ENCODE results near the gene ATOH8.
"Not testable (repeated sequence)": the region's sequence is repeated elsewhere in the genome, so short reads cannot be mapped to it uniquely, and the experiment has no call there.

ATOH8 gene

GRCh38 chr2:85804583-85804982, 50.8 kb downstream of the ATOH8 start:
- peak in 1 of 2 donors; percentile 31 for DNase-seq

DNA sequence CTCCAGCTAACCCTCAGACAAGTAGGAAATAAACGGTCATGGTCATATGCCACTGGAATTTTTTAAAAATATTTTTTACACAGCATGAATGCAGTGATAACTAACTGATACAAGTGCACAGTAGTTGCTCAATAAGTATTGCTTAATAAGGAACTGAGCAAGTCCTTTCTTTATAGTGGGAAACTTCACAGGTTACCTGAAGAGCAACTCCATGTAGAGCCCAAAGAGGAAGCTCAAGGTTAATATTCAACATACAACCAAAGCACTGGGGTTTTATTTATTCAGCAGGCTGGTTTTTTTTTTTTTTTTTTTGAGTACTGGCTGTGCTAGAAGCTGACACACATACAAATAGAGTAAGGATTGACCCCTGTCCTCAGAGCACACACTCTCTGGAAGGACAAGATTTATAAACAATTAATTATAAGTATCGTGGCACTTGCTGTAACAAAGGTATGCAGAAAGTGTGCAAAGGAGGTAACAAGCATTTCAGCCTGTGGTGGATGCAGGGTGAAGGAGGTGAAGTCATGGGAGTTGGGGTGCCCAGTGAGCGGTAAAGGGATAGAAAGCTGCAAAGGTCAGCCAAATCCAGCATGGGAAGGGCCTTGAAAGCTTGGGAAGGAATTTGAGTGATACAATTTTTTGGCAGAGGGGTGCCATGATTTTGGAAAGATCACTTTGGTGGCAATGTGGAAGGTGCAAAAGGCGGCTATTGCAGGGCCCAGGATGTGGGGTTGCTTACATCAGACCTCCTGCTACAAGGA, 52.7 kb downstream of the ATOH8 start:
- no peak for DNase-seq

GRCh38 chr2:85807756-85808155, 54.0 kb downstream of the ATOH8 start:
- no peak for DNase-seq

DNA sequence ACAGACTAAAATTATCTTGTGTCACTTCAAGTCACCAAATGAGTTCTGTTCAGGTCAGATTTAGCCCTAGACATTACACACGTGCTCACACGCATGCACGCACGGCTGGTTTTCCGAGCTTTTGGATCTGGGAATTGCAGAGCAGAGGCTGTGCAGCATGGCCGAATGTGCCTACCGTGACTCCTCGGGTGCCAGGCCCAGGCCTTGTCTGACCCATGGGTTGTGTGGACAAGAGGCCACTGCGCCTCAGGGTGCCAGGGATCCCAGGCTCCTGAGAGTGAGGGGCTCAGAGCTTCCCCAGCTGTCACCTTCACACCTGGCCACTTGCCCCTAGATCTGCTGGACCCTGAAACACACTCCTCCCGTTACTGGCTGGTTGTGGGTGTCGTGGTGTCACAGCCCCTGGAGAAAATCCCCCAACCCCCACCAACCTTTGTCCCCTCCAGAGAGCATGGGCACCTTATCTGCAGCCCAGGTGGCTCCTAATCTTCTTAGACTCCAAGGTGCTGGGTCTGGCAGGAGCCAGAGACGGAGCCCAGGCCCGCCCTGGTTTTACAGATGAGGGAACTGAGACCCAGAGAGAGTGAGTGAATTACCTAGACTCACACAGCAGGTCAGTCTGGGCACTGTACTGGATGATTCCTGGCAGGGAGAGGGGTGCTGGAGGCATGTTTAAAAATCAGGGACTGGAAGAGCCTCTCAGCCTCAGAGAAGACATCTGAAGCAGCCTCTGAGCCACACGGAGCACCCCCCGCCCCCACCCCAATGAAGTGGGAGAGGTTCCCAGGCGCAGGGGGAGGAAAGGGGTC, 56.8 kb downstream of the ATOH8 start:
- DNase-seq = no peak

DNA sequence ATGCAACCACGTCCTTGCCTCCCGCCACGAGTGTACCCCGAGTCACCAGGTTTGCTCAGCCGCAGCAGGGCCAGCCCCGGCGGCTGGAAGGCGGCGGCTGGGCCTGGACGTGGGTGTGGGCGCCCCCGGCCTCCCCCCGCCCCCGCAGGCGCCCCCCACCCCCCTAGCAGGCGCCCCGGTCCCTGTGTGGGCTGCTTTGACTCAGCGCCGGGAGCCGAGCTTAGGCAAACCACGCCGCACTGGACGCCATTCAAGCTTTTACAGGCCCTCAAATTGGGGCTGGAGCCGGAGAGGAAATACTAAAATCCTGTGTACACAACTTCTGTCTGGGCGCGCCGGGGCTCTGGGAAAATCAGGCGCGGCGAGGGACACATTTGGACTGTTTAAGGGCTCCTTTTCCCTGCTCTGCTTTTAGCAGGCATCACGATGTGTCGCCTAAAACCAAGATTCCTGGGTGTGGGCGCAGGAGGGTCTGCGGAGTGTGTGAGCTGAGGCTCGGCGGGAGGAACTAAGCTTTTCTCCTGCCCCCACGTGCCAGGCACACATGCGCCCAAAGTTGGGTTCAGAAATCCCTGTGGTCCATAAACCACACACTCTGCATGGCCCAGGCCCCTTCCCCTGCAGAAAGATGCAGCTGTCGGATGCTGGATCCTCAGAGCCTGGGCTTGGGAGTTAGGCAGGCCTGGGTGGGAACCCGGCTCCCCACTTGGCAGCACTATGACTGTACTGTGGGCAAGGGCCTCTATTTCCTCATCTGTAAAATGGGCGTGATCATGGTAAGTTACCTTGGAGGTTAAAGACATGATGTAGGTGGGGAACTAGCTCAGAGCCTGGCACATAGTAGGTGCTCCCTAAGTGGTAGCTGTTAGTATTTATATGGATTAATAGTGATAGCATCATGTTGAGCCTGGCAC, 57.6 kb downstream of the ATOH8 start:
- DNase-seq = no peak

- DNase-seq = no peak
These were observed 58.4 kb downstream of the ATOH8 start for GRCh38 chr2:85812094-85812735.

GRCh38 chr2:85813211-85813981, 59.6 kb downstream of the ATOH8 start:
- DNase-seq = no peak

DNA sequence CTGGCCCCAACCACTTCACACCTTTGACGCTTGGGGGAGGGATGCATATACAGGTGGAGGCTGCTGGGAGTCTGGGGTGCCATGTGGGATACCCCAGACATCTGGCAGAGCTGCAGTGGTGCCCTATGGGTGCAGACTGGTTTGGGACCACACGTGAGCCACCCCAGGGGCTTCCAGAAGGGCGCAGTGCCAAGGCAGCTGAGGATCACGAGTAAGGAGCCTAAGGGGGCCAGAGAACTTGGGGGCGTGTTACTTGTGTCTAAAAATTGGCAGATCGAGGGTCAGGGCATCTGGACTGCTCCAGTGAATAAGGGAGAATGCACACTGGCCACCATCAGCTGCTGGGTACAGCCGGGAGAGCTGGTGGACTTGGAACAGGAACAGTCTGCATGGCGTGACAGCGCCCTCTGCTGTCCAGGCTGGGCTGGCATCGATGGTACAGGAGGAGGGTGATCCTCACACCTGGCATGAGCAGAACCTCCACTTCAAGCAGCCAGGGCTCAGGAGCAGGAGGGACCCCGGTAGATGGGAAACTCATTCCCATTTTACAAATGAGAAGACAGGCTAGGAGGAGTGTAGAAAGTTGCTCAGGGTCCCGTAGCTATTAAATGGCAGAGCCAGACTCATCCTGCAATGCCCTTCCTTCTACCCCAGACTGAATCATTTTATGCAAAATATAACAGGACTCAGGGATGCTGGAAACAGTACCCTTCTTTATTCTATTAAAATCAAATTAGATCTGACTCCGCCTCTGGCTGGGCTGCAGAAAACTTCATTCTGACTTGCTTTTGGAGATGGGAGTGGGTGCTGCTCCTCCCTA, 60.4 kb downstream of the ATOH8 start:
- peak; percentile 77 to 82 for DNase-seq

- DNase-seq = no peak
These were observed 61.2 kb downstream of the ATOH8 start for GRCh38 chr2:85814802-85815550.

- DNase-seq = no peak
These were observed 66.2 kb downstream of the ATOH8 start for GRCh38 chr2:85819811-85820510.

GRCh38 chr2:85822766-85823165, 69.0 kb downstream of the ATOH8 start:
- DNase-seq = no peak

DNA sequence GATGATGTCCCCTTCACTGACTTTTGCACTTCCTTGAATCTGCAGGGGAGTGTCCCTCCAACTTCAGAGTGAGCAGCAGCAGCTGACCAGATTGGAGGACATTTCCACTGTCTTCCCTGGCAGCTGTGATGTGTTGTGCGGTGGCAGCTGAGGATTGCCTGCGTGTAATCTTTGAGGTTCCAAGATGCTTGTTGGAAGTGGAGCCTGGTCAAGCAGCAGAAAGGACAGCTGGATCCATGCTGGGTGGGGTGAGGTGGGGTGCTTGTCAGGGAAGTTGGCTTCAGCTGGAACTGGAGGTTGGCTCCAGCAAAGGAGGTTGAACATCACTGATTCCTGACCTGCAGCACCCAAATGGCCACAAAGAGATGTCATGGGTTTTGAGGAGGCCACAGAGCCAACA, 70.2 kb downstream of the ATOH8 start:
- no peak for DNase-seq

GRCh38 chr2:85826990-85827878, 73.4 kb downstream of the ATOH8 start:
- DNase-seq = peak; percentile 84 to 86

GRCh38 chr2:85827879-85828569, 74.2 kb downstream of the ATOH8 start:
- DNase-seq = no peak

GRCh38 chr2:85828725-85829124, 74.9 kb downstream of the ATOH8 start:
- no peak for DNase-seq

DNA sequence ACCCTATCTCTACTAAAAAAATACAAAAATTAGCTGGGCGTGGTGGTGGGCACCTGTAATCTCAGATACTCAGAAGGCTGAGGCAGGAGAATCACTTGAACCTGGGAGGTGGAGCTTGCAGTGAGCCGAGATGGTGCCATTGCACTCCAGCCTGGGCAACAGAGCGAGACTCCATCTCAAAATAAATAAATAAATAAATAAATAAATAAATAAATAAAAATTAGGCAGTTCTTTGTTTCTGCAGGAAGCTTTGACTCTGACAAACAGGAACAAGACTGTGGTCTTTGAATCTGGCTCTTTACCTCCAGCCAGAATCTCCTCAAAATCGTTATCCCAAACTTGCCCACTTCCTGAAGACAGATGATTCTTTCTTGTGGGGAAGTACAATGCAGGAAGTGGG, 75.6 kb downstream of the ATOH8 start:
- DNase-seq = not testable (repeated sequence)

DNA sequence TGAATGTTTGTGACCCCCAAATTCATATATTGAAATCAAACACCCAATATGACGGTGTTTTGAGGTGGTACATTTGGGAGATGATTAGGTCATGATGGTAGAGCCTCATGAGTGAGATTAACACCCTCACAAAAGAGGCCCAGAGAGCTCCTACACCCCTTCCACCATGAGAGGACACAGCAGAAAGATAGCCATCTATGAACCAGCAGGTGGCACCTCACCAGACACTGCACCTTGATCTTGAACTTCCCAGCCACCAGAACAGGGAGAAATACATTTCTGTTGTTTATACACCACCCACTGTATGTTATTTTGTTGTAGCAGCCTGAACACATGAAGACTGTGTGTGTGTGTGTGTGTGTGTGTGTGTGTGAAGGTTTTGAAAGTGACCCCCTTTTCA, 76.9 kb downstream of the ATOH8 start:
- peak; percentile 30 to 46 for DNase-seq

DNA sequence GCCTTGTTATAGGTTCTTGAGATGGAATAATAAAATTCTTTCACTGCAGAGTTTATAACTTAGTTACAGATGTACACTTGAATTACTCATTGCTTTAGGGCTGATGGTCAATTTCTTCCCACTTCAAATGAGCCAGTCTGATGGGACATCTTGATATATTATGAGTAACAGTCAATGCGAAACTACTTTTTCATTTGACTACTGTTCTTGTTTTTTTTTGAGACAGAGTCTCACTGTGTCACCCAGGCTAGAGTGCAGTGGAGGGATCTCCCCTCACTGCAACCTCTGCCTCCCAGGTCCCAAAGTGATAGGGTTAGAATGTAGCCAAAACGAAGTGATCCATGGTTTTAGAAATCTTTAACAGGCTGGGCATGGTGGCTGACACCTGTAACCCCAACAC, 77.9 kb downstream of the ATOH8 start:
- no peak for DNase-seq

Data from CD4-positive, alpha-beta T cell treated with Interleukin-4 for 1 hour (primary cell).